A673 (cell line): ENCODE data around the gene NCAPD3.

Experiments
- CTCF ChIP-seq: fragments of 300-800, 200-600 bp; sonication (generic); conservative IDR thresholded peaks from 2 replicates; pipeline ENCODE4 v1.5.1; 2017; ENCODE audit warnings: low read depth, mild to moderate bottlenecking, antibody characterized with exemption, low read length, moderate library complexity, mixed read lengths
- EZH2 ChIP-seq: fragments of 200-600 bp; sonication (generic); IDR thresholded peaks from 2 replicates; pipeline ENCODE4 v1.6.1; 2017; ENCODE audit warnings: borderline replicate concordance, low read depth, mild to moderate bottlenecking, mixed read lengths, antibody characterized with exemption, low read length; ENCODE audit not compliant: poor library complexity, severe bottlenecking

GRCh38 chr11:134207538-134208239 lies 16.1 kb downstream of the NCAPD3 start:
- TF ChIP-seq CTCF (peak; percentile 74), EZH2 (no peak)
